ENCODE results near the gene CNIH1. TPM values are rescaled to one million over a fixed set of nuclear protein-coding genes. Genes with fewer than 3 reads are reported as not detected.

Gene CNIH1
- total RNA-seq, 1 experiment from 2014 or later = 149 TPM

- Histone ChIP-seq H3K79me2 (ENCODE audit: insufficient read depth, low read length) (peaks cover 25% of the 10 kb centered on the region), H3K36me3 (ENCODE audit: control insufficient read depth in 1 of 2, insufficient read depth in 2 of 2, low read length in 2 of 2) (0 out of 4 replicates have a peak, but pooled peaks cover 2 to 4% of the 10 kb centered on the region in 2 experiments), H2AFZ (ENCODE audit: low read depth, low read length, poor library complexity, severe bottlenecking) (no peak overlapping the region), H3K9me2 (ENCODE audit: insufficient read depth) (no peaks in the 10 kb centered on the region; the same call in 1 of the 2 replicates), H3K4me3 (replicated peaks in 1 of 2; ENCODE audit: low read depth in 1 of 2, low read length in 2 of 2) (no peak overlapping the region), H4K20me1 (ENCODE audit: insufficient read depth) (no peaks in the 10 kb centered on the region), H3K27ac (ENCODE audit: low read depth, low read length) (no peak overlapping the region), H3K27me3 (ENCODE audit: insufficient read depth, low read length) (no peaks in the 10 kb centered on the region), H3K4me1 (ENCODE audit: control insufficient read depth in 1 of 2, insufficient read depth in 2 of 2, low read length in 2 of 2) (peaks cover 9 to 21% of the 10 kb centered on the region in 2 experiments), H3K9me3 (ENCODE audit: control insufficient read depth in 1 of 2, insufficient read depth in 1 of 2, low read depth in 1 of 2, low read length in 2 of 2) (no peaks in the 10 kb centered on the region), H3K4me2 (ENCODE audit: low read length) (no peak overlapping the region), H3K9ac (ENCODE audit: low read length) (no peak overlapping the region)
- CTCF ChIA-PET = no interaction called here
- DNase-seq (ENCODE audit: low read depth, low spot score) (no peak), ATAC-seq (no peak)
- TF ChIP-seq POLR2AphosphoS5 (IDR thresholded peaks at IDR 0.05; ENCODE audit: low read depth, low read length) (no peak), EZH2phosphoT487 (IDR thresholded peaks at IDR 0.05; ENCODE audit: borderline replicate concordance) (no peak)
- POLR2A ChIA-PET = no interaction called here
- RAD21 ChIA-PET (ENCODE audit: low non-redundant PET in 1 of 2, low total read pairs in 2 of 2, uncharacterized antibody in 2 of 2, unreplicated experiment in 2 of 2) = no interaction called here
- no TSS peak for BruUV-seq (replicated peaks)
- intact Hi-C loops (cut with micrococcal nuclease) = no loop called here
These were observed 45.9 kb downstream of the CNIH1 start for GRCh38 chr14:54395284-54395683.

GRCh38 chr14:54394596-54394995 lies 46.6 kb downstream of the CNIH1 start:
- no peak overlapping the region for H3K9ac ChIP-seq (ENCODE audit: low read length)
- no peak overlapping the region for H3K4me2 ChIP-seq (ENCODE audit: low read length)
- ATAC-seq (no peak), DNase-seq (ENCODE audit: low read depth, low spot score) (no peak)
- TF ChIP-seq CBX3 (IDR thresholded peaks at IDR 0.05; ENCODE audit: low read depth) (no peak), ZNF274 (IDR thresholded peaks at IDR 0.05; ENCODE audit: low read depth, low read length) (no peak), REST (IDR thresholded peaks at IDR 0.05; ENCODE audit: low read depth) (no peak), MAX (IDR thresholded peaks at IDR 0.05) (no peak), CTCF (IDR thresholded peaks at IDR 0.05 in 2 of 3, conservative IDR thresholded peaks at IDR 0.05 in 1 of 3; ENCODE audit: borderline replicate concordance in 1 of 3, insufficient read depth in 1 of 3, low read depth in 2 of 3, low read length in 2 of 3) (no peak), SIN3A (IDR thresholded peaks at IDR 0.05; ENCODE audit: low read depth) (no peak), CEBPB (IDR thresholded peaks at IDR 0.05; ENCODE audit: low read depth) (no peak), ZBTB33 (IDR thresholded peaks at IDR 0.05; ENCODE audit: extremely low read depth, insufficient replicate concordance, low read length) (no peak)
- H2AFZ ChIP-seq (ENCODE audit: low read depth, low read length, poor library complexity, severe bottlenecking) = no peak overlapping the region
- H3K4me1 ChIP-seq (ENCODE audit: control insufficient read depth in 1 of 2, insufficient read depth in 2 of 2, low read length in 2 of 2) = peaks cover 9 to 21% of the 10 kb centered on the region in 2 experiments
- no TSS peak for BruUV-seq (replicated peaks)
- no peak overlapping the region for H3K27ac ChIP-seq (ENCODE audit: low read depth, low read length)
- CTCF ChIA-PET = no interaction called here
- no peaks in the 10 kb centered on the region for H3K27me3 ChIP-seq (ENCODE audit: insufficient read depth, low read length)
- H3K36me3 ChIP-seq (ENCODE audit: control insufficient read depth in 1 of 2, insufficient read depth in 2 of 2, low read length in 2 of 2) = 0 out of 4 replicates have a peak, but pooled peaks cover 0 to 4% of the 10 kb centered on the region in 2 experiments
- intact Hi-C loops (cut with micrococcal nuclease) = no loop called here
- RAD21 ChIA-PET (ENCODE audit: low non-redundant PET in 1 of 2, low total read pairs in 2 of 2, uncharacterized antibody in 2 of 2, unreplicated experiment in 2 of 2) = no interaction called here
- no peaks in the 10 kb centered on the region for H4K20me1 ChIP-seq (ENCODE audit: insufficient read depth)
- POLR2A ChIA-PET = no interaction called here
- H3K79me2 ChIP-seq (ENCODE audit: insufficient read depth, low read length) = peaks cover 24% of the 10 kb centered on the region
- H3K4me3 ChIP-seq (replicated peaks in 1 of 2; ENCODE audit: low read depth in 1 of 2, low read length in 2 of 2) = no peak overlapping the region
- H3K9me3 ChIP-seq (ENCODE audit: control insufficient read depth in 1 of 2, insufficient read depth in 1 of 2, low read depth in 1 of 2, low read length in 2 of 2) = no peaks in the 10 kb centered on the region
- H3K9me2 ChIP-seq (ENCODE audit: insufficient read depth) = no peaks in the 10 kb centered on the region; the same call in 1 of the 2 replicates
